ENCODE data around the gene UNC50. TPM values are rescaled to one million over a fixed set of nuclear protein-coding genes. Genes with fewer than 3 reads are reported as not detected.

UNC50 gene, protein sequence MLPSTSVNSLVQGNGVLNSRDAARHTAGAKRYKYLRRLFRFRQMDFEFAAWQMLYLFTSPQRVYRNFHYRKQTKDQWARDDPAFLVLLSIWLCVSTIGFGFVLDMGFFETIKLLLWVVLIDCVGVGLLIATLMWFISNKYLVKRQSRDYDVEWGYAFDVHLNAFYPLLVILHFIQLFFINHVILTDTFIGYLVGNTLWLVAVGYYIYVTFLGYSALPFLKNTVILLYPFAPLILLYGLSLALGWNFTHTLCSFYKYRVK
- polyA plus RNA-seq (2013, experiment 1 of 2; ENCODE audit: insufficient read length) = 29.1 TPM
- 31.3 TPM for polyA plus RNA-seq (2013, experiment 2 of 2; ENCODE audit: insufficient read length)

GRCh38 chr2:98608116-98608961 is at the start of gene UNC50, which contains the start of gene COA5:
TSS of gene UNC50 (plus strand) at chr2:98608589. CDS start at chr2:98609760, 1,171 bp downstream.
TSS of gene COA5 (minus strand) at chr2:98608512. CDS start at chr2:98608405, 107 bp downstream.
- DNase-seq = peak; percentile 92

GRCh38 chr2:98558852-98559530 is 49.4 kb upstream of the UNC50 start:
- no peak for DNase-seq

DNA sequence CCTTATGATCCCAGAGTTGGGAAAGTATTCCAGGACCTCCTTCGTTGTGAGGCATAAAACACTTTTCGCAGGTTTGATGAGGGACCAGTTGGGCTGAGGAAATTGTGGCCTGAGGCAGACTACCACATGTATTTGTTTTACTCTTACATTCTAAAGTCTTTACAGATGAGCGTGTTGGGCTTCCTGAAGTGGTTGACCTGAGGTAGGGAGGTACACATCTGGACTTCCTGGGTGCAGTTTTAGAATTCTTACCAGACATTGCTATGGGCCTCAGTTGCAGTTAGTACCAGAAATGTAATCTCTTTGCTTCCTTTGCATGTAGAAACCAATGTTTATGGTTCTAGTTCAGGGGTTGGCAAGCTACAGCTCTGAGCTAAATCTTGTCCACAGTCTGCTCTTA is 48.8 kb upstream of the UNC50 start:
- no peak for DNase-seq

DNA sequence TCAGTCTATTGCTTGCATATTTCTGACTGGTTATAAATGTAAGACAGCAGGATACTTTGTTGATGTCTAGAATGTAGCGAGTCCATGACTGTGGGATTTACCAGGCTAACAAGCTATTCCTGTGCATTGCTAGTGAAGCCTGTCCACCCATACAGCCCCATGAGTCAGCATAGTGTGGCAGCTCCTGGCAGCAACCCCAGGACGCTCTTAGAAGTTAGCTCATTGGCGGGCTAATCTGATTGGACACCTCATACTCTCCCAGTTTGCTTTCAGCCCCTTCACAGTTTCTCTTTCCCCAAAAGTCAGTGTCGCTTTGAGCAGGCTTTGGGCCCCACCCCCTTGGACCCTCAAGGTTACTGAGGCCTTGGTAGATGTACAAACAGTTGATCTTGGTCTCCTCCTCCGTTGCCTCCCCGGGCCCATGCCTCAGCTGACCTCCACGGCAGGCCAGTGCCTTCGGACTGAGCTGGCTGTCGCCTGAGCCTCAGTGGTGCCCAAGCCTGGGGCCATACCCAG is 48.1 kb upstream of the UNC50 start:
- DNase-seq = peak; percentile 60

DNA sequence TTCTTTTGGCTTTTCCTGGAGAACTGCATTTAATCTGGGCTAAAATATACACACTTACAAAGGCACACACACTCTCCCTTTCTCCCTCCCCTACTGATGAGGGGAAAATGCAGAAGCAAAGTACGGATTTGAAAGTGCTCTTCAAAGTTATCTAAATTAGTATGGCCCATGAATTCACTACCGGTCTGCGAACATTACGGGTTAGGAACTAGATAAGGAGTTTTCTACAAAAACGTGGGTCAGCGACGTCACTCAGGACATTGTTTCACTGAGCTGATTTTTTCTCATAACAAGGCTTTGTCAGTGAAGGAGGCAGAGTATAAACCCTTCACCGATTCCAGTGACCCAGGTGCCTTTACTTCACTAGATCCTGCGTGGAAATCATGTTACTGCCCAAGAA is 47.4 kb upstream of the UNC50 start:
- no peak for DNase-seq

GRCh38 chr2:98561902-98562695 is 46.3 kb upstream of the UNC50 start:
- DNase-seq = no peak

DNA sequence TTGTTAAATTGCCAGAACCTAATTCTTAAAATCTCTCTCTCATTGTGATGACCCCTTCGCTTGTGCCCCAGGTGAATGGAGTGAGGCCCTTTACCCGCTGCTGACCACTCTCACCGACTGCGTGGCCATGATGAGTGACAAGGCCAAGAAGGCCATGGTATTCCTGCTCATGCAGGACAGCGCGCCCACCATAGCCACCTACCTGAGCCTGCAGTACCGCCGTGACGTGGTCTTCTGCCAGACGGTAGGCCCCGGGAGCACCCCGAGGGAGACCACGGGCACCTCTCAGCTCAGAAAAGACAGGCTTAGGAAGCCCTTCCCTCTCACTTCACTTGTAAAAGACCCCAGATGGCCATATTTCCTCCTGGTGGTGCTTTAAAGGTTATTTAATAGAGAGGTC is 45.0 kb upstream of the UNC50 start:
- no peak for DNase-seq

DNA sequence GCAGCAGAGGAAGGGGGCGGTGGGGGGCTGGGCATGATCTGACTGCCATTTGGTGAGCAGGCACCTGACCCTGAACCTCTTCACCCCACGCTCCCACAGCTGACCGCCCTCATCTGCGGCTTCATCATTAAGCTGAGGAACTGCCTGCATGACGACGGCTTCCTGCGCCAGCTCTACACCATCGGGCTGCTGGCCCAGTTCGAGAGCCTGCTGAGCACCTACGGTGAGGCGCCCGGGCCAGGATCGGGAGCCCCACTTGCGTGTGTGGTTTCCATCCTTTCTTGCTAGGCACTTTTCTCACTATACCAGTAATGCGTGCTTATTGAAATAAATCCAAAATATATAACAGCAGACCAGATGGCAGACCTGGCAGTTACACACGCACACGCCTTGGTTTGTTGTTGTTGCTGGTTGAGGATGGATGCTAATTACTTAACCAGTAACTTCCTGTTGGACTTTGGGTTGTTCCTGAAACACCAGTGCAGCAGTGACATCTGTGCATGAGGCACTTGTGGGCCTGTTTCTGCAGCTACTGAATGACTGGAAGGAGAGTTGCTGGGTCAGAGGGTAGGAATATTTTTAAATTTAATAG is 43.8 kb upstream of the UNC50 start:
- DNase-seq = no peak

GRCh38 chr2:98565286-98565860 is 43.0 kb upstream of the UNC50 start:
- no peak for DNase-seq

DNA sequence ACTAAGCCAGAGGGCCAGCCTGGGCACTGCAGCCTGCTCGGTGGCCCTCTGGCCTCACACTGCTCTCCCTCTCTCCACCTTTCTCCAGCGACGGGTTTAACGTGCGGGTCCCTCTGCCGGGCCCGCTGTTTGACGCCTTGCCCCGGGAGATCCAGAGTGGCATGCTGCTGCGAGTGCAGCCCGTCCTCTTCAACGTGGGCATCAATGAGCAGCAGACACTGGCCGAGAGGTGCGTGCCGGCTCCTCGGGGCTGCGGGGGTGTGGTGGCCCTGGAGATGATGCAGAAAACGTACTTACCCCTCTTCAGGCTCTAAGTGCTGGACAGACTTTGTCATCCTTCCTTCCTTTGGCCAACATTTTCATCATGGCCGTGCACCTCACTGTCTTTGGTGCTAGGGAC is 42.4 kb upstream of the UNC50 start:
- DNase-seq = no peak

- DNase-seq = peak; percentile 7
Measured at GRCh38 chr2:98568161-98568956, 40.0 kb upstream of the UNC50 start.

GRCh38 chr2:98569197-98569793 is 39.1 kb upstream of the UNC50 start:
- peak; percentile 9 for DNase-seq

DNA sequence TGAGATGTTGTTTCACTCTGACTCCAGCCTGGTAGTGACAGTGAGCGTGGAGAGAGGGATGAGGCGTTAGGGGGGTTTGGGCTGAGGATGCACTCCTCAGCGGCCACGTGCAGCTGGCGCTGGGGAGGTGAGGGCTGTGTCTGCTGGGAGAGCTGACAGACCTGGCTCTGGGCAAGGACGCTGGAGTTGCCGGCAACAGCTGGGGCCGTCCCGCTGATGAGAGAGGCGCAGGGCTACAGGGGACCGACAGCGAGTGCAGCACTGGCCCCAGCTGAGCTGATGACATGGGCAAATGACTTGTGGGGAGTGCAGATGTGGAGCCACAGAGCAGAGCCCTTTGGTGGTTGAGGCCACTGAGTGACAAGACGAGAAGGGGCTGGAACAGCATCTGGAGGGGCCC is 38.5 kb upstream of the UNC50 start:
- no peak for DNase-seq

DNA sequence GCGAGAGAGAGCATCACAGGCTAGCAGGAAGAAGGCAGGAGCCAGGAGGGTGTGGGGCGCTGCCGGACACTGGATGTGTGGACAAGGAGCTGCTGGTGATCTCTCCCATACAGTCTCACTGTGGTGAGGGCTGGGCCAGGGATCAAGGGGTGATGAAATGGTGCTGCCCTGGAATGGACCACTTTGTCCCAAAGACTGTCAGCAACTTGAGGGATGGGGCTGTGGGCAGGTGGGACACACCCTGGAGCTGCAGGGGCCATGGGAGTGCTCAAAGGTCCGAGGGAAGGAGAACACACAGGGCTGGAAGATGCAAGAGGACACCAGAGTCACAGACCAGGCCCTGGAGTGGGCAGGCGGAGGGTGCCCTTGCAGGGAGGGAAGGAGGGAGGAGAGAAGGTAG is 38.0 kb upstream of the UNC50 start:
- DNase-seq = no peak

DNA sequence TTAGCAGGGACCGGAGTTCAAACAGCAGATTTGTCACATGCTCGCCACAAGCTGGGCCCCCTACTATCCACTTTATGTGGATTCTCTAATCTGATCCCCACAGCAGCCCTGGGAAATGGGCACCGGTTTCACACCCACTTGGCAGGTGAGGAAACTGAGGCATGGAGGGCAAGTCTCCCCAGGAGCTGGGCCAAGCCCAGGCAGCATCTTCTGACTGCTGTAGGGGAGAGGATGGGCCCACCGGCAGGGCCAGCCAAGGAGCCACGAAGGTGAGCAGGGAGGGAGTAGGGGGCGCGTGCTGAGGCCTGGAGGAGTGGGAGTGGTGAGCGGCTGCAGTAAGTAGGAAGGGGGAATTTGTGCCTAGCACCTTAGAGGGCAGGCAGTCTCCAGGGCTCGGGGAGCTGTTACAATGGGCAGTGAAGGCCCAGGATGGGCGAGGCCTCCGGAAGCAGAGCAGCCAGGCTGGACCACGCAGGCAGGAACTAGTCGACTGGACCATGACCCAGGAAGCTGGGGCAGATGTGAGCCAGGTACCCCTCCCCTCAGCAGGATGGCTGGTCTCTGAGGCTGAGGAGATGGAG is 37.2 kb upstream of the UNC50 start:
- no peak for DNase-seq

DNA sequence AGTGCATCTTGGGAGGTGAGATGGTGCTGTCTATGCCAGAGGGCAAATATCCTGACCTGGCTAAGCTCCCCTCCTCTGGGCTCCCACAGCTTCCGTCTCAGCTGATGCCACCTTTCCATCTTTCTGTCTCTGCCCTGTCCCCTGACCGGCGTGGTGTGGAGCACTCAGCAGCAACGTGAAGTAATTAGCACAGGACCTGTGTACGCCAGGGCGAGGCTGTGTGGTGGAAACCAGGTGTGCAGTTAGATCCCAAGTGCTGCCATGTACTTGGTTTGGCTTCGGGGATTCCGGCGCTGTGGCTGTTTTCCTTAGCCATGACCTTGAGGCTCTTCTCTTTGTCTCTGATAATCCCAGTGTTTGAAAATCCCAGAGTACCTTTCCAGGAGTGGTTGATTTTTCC is 36.6 kb upstream of the UNC50 start:
- DNase-seq = no peak

DNA sequence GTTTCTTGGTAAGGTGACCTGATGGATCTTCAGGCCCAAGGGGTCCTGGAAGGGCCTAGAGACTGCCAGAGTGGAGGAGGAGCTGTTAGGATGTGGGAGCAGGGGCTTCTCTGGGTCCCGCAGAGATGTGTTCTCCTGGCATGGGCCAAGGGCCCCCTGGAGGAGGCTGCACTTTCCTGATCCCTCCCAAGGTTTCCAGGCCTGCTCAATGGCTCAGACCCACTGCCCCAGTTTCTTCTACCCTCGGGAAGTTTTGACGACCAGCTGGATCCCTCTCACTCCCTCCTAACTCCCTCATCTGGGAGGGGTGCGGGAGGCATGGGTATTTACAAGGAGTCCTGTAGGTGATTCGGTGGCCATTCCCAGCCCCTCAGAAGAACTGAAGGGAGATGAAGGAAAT is 36.2 kb upstream of the UNC50 start:
- DNase-seq = no peak

- no peak for DNase-seq
Measured at GRCh38 chr2:98572676-98573075, 35.7 kb upstream of the UNC50 start.

DNA sequence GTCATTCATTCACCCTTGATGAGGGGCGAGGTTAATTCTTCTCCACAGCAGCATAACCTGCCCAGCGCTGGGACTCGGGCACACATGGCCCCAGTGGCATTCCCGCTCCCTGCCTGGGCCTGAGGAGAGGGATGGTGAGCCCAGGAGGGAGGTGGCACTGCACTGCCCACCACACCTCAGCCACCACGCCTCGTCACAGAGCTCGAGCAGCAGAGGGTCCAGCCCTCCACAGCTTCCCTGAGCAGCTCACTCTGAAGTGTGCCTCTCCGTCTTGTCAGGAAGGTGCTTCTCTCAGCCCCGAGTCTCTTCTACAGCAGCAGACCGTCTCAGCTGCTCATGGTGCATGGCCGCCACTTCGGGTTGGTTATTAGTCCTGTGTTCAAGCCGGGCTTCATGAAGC is 35.0 kb upstream of the UNC50 start:
- no peak for DNase-seq
